Left renal cortex interstitium (tissue), 4 donors: ENCODE measurements around the gene CTR9. TPM values are rescaled to one million over a fixed set of nuclear protein-coding genes. Genes with fewer than 3 reads are reported as not detected.

Source experiments
- DNase-seq, 4 donors: peaks; one replicate each; pipeline ENCODE4 v3.0.0-alpha.2; 2013; ENCODE audit warnings: low read depth in 4 of 4, low spot score in 2 of 4, missing footprints in 1 of 4
- polyA plus RNA-seq, 4 donors: library from polyadenylated mRNA; unstranded; fragments of 120-200 nt; gene quantifications; one replicate each; pipeline ENCODE4 v1.2.1, GENCODE V29; 2013; ENCODE audit not compliant: insufficient read length in 4 of 4

Gene CTR9
- polyA plus RNA-seq, 4 donors: 58.4 to 72.9 (median 69.2) TPM

- no peak for DNase-seq
Measured at GRCh38 chr11:10742460-10743208, 8.4 kb upstream of the CTR9 start.

DNA sequence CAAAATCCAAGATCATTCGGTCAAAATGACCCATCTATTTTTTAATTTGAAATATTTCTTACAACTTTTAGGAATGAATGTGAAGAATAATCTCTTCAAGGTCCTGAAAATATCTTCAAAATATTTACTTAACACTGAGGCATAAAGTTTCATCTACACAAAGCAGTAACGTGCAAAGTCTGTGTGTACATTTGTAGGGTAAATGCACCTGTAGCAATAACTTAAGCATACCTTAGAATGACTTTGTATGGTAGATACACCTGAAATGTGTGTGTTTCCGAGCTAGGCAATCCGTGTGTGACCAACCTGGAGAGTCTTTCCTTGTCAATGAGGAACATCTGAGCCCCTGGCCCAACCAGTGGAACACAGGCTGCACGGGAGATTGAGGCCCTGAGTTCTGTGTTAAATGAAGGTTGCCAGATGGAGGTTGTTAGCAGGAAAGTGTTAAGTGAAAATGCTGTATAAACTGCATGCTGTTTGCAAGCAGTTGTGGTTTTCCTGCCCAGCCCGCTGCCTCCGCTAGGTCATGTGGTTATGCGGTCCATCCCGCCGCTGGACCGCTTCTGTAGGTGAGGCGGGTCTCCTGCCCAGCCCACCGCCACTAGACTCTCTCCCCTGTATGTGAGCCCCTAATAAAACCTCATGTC, 7.6 kb upstream of the CTR9 start:
- DNase-seq: no peak

GRCh38 chr11:10744206-10744605, 6.8 kb upstream of the CTR9 start:
- DNase-seq: no peak

- DNase-seq: no peak
Measured at GRCh38 chr11:10746871-10747270, 4.2 kb upstream of the CTR9 start.

DNA sequence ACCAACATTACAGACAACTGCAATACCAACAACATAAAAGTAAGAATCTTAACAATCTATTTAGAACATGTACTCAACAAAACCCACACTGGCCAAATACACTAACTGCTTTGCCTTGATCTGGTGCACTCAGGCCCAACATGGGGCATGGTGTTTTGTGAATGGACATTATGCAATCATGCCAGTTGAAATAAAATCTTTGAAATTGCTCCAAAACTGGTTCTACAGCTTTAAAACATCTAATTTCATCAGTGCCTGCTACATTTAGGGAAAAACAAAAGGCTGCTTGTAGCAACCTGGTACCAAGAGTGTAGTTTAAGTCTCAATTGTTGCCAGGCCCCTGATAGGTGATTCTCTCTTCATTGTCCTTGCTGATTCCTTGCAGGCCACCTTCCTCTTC, 3.3 kb upstream of the CTR9 start:
- DNase-seq: no peak

DNA sequence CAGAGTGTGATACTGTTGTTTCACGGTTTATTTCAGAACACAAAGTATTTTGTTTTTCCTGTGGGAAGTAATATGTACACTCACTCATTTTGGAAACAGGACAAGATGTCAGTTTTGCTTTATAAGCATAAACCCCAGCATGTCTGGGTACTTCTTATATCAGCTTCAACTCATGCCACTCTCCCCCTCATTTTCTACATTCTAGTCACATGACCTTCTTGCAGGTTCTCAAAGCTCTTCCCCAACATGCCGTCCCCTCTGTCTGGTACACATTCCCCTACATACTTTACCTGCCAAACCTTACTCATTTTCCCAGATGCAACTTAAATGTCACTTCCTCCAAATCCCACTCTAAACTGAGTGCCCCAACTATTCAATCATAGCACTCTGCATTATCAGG, 1.6 kb upstream of the CTR9 start:
- DNase-seq: no peak

DNA sequence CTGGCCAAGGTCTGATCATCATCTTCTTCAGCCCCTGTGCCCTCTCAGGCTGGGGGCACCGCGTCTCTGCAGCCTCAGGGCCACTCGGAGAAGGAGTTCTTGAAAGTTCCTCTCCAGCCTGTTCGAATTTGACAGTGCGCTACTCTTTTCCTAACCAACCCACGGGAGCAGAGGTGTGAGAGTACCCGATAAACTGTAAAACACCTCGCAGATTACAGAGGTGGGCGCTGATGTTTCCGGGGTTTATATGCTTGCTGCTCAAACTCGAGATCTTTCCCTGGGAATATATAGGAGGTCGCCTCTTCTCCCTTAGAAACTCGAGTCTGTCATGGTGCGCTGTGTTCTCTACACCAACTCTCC, 515 bp downstream of the CTR9 start:
- DNase-seq: no peak

- no peak for DNase-seq
Measured at GRCh38 chr11:10752061-10752460, 1.0 kb downstream of the CTR9 start.

DNA sequence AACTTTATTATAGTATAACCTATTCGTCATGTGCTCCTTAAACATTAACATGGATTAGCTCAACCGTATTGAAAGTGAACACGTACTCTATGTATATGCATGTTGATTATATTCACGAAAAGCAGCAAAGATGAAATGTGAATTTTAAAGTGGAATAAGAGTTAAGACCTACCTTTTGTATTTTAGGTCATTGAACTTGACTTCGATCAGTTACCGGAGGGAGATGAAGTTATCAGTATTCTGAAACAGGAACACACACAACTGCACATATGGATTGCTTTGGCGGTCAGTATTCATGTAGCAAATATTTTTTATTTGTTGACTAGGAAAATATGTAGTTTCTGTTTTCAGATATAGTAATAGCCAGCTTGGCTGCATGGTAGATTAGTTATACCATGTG, 1.4 kb downstream of the CTR9 start:
- DNase-seq: no peak

DNA sequence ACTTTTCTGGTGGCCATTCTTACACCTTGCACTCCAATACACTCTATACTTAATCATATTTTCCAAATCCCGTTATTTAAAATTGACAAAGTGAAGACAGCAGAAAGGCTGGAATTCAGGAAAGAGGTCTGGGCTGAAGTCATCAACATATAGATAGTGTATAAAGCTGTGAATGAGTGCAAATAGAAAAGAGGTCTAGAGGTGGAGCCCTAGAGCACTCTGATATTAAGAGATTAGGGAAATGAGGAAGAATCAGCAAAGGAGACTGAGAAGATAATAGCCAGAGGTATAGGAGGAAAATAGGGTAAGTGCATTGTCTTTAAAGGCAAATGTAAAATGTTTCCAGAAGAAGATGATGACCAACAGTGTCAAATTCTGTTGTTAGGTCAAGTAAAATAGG, 7.9 kb downstream of the CTR9 start:
- DNase-seq: no peak

DNA sequence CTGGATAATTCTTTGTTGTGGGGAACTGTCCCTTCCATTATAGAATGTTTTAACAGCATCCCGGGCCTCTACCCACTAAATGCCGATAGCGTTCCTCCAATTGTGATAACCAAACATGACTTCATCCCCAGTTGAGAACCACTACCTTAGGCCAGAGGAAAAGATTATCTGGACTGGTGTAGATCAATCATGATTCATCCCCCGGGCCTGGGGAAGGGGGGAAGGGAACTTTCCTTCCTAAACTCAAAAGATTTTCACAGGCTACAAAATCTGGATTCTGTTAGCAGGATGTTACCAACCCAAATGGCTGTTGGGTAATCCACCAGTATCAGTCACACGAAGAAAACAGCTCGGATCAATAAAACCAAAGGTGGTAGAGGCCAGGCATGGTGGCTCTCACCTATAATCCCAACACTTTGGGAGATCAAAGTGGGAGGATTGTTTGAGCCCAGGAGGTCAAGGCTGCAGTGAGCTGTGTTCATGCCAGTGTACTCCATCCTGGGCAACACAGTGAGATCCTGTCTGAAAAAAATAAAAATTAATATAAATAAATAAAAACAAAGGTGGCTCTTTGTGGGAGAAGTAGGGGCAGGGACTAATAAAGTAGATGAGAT, 10.1 kb downstream of the CTR9 start:
- no peak for DNase-seq

- DNase-seq: no peak
Measured at GRCh38 chr11:10762185-10762584, 11.1 kb downstream of the CTR9 start.

DNA sequence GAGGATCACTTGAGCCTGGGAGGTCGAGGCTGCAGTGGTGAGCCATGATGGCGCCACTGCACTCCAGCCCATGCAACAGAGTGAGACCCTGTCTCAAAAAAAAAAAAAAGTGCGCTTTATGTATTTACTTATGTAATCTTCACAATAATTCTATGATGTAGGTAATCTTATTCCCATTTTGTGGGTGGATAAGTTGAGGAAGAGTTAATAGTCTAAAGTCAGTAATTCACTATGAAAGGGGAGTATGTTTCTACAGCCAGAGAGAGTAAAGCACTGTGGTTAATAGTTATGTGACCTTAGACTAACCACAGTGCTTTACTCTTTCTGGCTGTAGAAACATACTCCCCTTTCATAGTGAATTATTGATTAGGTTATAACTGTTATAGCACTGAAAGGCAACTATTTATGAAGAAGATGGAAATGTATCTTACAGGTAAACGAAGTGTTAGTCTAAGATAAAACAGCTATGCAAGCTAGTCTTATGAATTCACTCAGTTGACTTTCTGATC, 11.9 kb downstream of the CTR9 start:
- DNase-seq: no peak

- no peak for DNase-seq
Measured at GRCh38 chr11:10763766-10764165, 12.7 kb downstream of the CTR9 start.

- no peak for DNase-seq
Measured at GRCh38 chr11:10764412-10764811, 13.4 kb downstream of the CTR9 start.

DNA sequence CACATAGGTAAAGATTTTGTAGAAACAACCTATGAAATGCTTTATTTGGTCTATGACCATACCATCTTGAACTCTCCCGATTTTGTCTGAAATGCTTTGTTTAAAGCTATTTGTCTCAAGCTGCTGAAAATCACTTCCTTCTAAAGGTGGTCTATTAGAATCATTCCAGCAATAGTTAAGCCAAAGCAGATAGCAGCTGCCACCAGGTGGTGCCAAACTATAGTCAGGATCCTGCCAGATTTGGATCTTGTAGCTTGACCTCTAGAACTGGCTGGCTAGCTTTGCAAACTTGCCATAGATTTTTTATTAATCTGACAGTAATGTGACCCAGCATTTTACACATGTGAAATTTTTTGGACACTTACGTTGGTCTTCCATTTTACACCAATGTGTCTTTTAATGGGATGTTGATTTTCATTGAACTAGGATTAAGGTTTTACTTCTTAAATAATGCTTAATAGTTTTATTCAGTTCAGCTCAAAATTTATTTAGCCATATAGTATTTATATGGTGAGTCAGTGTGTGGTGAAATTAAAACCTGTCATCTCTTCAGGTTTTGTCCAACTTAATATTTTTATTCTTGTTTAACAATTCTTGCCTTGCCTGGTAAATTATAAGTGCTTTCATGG, 19.7 kb downstream of the CTR9 start:
- DNase-seq: no peak

- no peak for DNase-seq
Measured at GRCh38 chr11:10771457-10771856, 20.4 kb downstream of the CTR9 start.

DNA sequence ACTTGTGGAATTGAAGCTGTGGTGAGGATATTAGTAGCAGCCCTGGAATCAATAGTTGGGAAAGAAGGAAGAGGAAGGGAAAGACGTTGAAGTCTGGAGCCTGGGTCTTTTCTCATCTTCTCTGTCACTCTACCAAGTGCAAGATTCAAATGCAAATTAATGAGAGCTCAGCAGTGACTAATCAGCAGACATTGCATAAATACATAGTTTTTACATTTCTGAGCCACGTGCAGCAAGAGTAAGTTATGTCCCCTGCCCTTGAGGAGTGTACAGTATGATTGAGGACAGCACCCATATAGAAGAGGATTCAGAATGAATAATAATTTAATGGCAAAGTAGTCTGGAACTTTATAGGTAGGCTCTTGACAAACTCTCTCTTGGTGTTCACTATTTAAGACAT, 23.8 kb downstream of the CTR9 start:
- no peak for DNase-seq

GRCh38 chr11:10777393-10777793, 26.3 kb downstream of the CTR9 start:
- DNase-seq: no peak

DNA sequence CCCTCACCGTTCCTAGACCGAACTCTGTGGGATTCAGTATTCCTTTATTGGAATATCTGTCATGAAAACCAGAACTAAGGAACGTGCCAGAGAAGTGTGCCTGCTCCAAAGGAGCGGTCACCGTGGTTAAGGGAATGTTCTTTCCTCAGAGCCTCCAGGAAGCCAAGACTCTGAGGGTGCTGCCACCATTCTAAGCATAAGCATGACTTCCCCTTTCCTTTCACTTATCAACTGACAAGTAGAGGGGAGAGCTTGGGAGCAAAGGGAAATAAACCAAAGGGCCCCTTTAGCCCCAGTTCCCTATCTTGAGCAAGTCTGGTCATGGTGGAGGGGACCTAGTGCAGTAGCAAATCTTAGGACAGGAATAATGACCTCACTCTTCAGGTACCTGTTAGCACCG, 26.8 kb downstream of the CTR9 start:
- DNase-seq: no peak

DNA sequence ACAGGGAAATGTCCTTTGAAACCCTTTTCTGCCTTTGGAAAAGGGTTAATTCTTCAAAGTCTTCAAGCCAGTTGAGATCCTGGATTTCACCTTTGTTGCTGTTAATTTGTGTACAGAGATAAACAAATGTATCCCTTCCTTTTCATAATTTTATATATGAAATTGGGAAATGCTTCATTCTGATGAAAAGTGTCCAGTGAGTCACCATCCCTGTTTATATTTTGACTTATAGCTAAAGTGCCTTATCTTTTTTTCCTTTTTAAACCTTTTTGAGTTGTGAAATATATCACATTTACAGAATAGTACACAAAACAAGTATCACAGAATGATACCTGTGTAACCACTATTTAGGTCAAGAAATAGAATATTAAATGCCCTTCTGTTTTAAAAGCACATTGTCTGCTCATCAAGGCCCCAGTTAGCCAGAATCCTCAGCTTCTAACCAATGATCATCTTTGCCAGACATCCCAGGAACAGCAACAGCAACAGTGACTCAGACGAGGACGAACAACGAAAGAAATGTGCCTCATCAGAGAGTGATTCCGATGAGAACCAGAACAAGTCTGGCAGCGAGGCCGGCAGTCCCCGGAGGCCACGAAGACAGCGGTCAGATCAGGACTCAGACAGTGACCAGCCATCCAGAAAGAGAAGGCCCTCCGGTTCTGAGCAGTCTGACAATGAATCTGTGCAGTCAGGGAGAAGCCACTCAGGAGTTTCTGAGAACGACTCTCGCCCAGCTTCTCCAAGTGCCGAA, 27.3 kb downstream of the CTR9 start:
- no peak for DNase-seq
